HUES64 (cell line): ENCODE results near the gene SLC9A5.

Source experiments
- H3K27ac ChIP-seq: 2 replicates; pipeline ENCODE4 v1.7.0; 2013; ENCODE audit warnings: low read depth, low read length, inconsistent platforms
- H3K27me3 ChIP-seq: 2 replicates; pipeline ENCODE4 v1.6.1; 2013; ENCODE audit warnings: mild to moderate bottlenecking, low read length; ENCODE audit not compliant: insufficient read depth
- H3K36me3 ChIP-seq: 2 replicates; pipeline ENCODE4 v1.6.1; 2013; ENCODE audit warnings: mild to moderate bottlenecking, low read length; ENCODE audit not compliant: insufficient read depth
- H3K4me1 ChIP-seq: 2 replicates; pipeline ENCODE4 v1.6.1; 2013; ENCODE audit warnings: mild to moderate bottlenecking, low read length, moderate library complexity; ENCODE audit not compliant: insufficient read depth
- H3K4me3 ChIP-seq: 2 replicates; pipeline ENCODE4 v1.5.1; 2013; ENCODE audit warnings: mild to moderate bottlenecking, low read length, moderate library complexity
- H3K9ac ChIP-seq: 2 replicates; pipeline ENCODE4 v1.6.1; 2013; ENCODE audit warnings: mild to moderate bottlenecking, low read depth, low read length
- H3K9me3 ChIP-seq: 2 replicates; pipeline ENCODE4 v1.6.1; 2013; ENCODE audit warnings: low read depth, low read length; ENCODE audit not compliant: insufficient read depth
- WGBS: fragments of 150-250, 120-280 bp; methylation state at CpG from one replicate; pipeline ENCODE4 v1.1.7; 2013; ENCODE audit warnings: missing lambda C conversion rate; 5-methylcytosine and 5-hydroxymethylcytosine counted together

Gene SLC9A5

DNA sequence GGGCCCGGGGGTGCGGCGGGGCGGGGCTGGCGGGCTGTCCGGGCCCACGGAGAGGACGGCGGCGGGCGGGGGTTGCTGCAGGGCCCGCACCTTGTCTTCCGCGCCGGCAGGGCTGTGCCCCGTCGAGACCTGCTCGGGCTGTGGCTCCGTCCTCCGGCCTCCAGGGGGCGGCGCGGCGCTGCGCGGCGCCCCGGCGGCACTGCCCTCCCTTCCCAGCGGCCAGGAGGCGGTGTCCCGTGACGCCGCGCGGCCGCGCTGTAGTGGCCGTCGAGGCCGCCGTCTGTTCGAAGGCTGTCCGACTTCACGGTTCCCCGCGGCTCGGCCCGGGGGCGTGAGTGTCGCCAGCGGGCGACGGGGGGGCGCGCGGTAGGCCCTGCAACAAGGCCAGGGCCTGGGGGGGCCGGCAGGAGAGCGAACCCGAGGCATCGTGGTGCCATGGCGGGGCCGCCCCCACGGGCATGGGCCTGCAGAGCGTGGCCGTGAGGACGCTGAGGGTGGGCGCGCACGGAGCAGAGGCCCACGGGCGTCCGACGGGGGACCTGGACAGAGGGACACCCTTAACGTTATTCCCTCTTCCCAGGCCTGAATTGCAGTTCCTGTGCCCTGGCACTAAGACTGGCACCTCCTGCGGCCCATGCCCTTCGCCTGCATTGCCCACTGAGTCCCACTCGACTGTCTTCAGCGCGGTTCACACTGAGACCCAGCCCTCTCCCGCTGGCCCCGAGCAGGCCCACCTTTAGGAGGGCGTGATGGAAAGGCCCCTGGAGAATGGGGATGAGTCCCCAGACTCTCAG lies 30.7 kb downstream of the SLC9A5 start, which contains the start of gene PLEKHG4:
Gene PLEKHG4 (plus strand): TSS at position 237 of the 794 bp plus-strand sequence. CDS start 513 bp downstream, at position 750.
- Histone ChIP-seq H3K27me3 (peaks cover 13% of the 10 kb centered on the region), H3K36me3 (0 out of 2 replicates have a peak, but pooled peaks cover 2% of the 10 kb centered on the region), H3K4me1 (no peaks in the 10 kb centered on the region), H3K9me3 (no peaks in the 10 kb centered on the region), H3K27ac (no peak within 1 kb of the TSS), H3K4me3 (peak within 1 kb of the TSS; percentile 69), H3K9ac (peak within 1 kb of the TSS; percentile 47; the same call in 1 of the 2 replicates)
- 32% methylated on average over 83 of the region's 83 CpGs for WGBS

DNA sequence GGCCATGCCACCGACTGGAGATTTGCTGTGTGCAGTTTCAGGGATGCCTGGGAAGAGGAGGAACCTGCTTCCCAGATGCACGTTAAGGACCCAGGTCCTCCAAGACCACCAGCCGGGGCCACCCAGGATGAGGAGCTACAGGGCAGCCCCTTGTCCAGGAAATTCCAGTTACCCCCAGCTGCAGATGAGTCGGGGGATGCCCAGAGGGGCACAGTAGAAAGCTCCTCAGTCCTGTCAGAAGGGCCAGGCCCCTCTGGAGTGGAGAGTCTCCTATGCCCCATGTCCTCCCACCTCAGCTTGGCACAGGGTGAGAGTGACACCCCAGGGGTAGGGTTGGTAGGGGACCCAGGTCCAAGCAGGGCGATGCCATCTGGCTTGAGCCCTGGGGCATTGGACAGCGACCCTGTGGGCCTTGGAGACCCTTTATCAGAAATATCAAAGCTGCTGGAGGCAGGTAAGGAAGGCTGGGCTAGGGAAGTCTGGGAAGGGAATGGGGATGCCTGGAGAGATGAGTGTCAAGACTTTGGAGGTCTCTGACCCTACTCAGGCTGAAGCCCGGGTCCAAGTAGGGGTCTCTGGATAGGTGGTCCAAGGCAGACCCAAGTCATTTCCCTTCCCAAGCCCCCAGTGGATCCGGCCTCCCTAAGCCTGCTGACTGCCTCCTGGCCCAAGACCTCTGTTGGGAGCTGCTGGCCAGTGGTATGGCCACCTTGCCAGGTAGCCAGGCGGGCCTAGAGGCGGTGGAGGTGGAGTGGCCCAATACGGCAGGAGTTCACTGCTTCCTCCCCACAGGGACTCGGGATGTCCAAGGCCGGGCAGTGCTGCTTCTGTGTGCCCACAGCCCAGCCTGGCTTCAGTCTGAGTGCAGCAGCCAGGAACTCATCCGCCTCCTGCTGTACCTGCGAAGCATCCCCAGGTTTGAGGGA lies 31.6 kb downstream of the SLC9A5 start:
- Histone ChIP-seq H3K9ac (no peak overlapping the region), H3K27me3 (peaks cover 13% of the 10 kb centered on the region), H3K4me1 (no peaks in the 10 kb centered on the region), H3K27ac (no peak overlapping the region), H3K36me3 (0 out of 2 replicates have a peak, but pooled peaks cover 2% of the 10 kb centered on the region), H3K4me3 (peak overlapping the region; percentile 69; the same call in 1 of the 2 replicates), H3K9me3 (no peaks in the 10 kb centered on the region)
- WGBS = 89% methylated on average over 15 of the region's 15 CpGs

DNA sequence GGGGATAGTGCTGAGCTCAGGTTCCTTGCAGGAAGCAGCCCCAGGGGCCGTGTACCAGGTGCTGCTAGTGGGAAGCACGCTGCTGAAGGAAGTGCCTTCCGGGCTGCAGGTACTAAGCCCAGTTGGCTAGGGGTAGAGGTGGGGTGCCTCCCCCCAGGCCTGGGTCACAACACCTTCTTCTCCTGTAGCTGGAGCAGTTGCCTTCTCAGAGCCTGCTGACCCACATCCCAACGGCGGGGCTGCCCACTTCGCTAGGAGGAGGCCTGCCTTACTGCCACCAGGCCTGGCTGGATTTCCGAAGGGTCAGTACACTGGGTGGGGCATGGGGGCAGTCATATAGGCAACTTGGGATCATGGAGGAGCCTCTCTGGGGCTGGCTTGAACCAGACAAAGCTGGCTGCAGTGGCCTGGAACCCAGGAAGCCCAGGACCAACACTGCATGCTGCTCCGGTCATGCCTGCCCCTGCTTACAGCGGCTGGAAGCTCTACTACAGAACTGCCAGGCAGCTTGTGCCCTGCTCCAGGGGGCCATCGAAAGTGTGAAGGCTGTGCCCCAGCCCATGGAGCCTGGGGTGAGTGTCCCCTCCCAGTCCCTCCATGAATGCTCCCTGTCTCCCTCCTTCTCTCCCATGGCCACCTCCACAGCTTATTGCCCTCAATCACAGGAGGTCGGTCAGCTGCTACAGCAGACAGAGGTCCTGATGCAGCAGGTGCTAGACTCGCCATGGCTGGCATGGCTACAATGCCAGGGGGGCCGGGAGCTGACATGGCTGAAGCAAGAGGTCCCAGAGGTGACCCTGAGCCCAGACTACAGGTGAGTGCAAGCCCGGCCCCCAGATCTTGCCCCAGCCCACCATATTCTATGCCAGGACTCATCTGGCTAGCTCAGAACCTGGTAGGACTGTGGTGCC lies 33.0 kb downstream of the SLC9A5 start:
- Histone ChIP-seq H3K9me3 (no peaks in the 10 kb centered on the region), H3K27ac (no peak overlapping the region), H3K4me1 (no peaks in the 10 kb centered on the region), H3K36me3 (0 out of 2 replicates have a peak, but pooled peaks cover 2% of the 10 kb centered on the region), H3K27me3 (peaks cover 13% of the 10 kb centered on the region), H3K4me3 (no peak overlapping the region), H3K9ac (no peak overlapping the region)
- 91% methylated on average over 14 of the region's 14 CpGs for WGBS

DNA sequence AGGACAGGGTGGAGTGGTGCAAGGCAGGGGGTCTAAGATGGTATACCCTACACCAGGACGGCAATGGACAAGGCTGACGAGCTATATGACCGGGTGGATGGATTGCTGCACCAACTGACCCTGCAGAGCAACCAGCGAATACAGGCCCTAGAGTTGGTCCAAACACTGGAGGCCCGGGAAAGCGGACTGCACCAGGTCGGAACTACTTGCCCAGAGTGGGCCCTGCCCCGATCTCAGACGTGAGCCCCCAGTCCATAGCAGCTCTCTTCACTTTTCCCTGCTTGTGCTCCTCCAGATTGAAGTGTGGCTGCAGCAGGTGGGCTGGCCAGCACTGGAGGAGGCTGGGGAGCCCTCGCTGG lies 33.6 kb downstream of the SLC9A5 start:
- 0 out of 2 replicates have a peak, but pooled peaks cover 1% of the 10 kb centered on the region for H3K36me3 ChIP-seq
- 92% methylated on average over 10 of the region's 10 CpGs for WGBS
- no peak overlapping the region for H3K27ac ChIP-seq
- no peak overlapping the region for H3K4me3 ChIP-seq
- no peaks in the 10 kb centered on the region for H3K9me3 ChIP-seq
- H3K4me1 ChIP-seq = no peaks in the 10 kb centered on the region
- no peak overlapping the region for H3K9ac ChIP-seq
- peaks cover 13% of the 10 kb centered on the region for H3K27me3 ChIP-seq

GRCh38 chr16:67283039-67283825 lies 34.5 kb downstream of the SLC9A5 start:
- Histone ChIP-seq H3K4me3 (no peak overlapping the region), H3K27me3 (peaks cover 13% of the 10 kb centered on the region), H3K4me1 (no peaks in the 10 kb centered on the region), H3K36me3 (no peaks in the 10 kb centered on the region), H3K27ac (no peak overlapping the region), H3K9ac (no peak overlapping the region), H3K9me3 (no peaks in the 10 kb centered on the region)
- WGBS = 85% methylated on average over 7 of the region's 7 CpGs

- no peak overlapping the region for H3K4me3 ChIP-seq
- H3K4me1 ChIP-seq = no peaks in the 10 kb centered on the region
- H3K27ac ChIP-seq = no peak overlapping the region
- no peaks in the 10 kb centered on the region for H3K9me3 ChIP-seq
- no peak overlapping the region for H3K9ac ChIP-seq
- 92% methylated on average over 21 of the region's 21 CpGs for WGBS
- no peaks in the 10 kb centered on the region for H3K36me3 ChIP-seq
- H3K27me3 ChIP-seq = peaks cover 6% of the 10 kb centered on the region; the same call in 1 of the 2 replicates
These were observed 35.2 kb downstream of the SLC9A5 start for GRCh38 chr16:67283826-67284555.

DNA sequence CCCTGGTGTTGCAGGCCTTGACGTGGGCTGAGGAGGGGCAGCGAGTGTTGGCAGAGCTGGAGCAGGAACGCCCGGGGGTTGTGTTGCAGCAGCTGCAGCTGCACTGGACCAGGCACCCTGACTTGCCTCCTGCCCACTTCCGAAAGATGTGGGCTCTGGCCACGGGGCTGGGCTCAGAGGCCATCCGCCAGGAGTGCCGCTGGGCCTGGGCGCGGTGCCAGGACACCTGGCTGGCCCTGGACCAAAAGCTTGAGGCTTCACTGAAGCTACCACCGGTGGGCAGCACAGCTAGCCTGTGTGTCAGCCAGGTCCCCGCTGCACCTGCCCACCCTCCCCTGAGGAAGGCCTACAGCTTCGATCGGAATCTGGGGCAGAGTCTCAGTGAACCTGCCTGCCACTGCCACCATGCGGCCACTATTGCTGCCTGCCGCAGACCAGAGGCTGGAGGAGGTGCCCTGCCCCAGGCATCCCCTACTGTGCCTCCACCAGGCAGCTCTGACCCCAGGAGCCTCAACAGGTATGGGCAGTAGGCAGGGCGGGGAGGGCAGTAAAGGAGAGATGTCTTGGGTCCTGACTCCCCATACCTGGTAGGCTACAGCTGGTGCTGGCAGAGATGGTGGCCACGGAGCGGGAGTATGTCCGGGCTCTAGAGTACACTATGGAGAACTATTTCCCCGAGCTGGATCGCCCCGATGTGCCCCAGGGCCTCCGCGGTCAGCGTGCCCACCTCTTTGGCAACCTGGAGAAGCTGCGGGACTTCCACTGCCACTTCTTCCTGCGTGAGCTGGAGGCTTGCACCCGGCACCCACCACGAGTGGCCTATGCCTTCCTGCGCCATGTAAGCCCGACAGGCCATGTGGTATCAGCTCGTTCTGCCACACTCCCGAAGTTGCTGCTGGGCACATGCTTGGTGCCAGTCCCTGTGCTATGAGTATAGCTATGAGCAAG lies 36.2 kb downstream of the SLC9A5 start:
- H3K4me1 ChIP-seq = no peaks in the 10 kb centered on the region
- H3K9me3 ChIP-seq = no peaks in the 10 kb centered on the region
- H3K27ac ChIP-seq = no peak overlapping the region
- no peaks in the 10 kb centered on the region for H3K36me3 ChIP-seq
- no peaks in the 10 kb centered on the region for H3K27me3 ChIP-seq
- no peak overlapping the region for H3K4me3 ChIP-seq
- no peak overlapping the region for H3K9ac ChIP-seq
- WGBS = 78% methylated on average over 34 of the region's 34 CpGs

DNA sequence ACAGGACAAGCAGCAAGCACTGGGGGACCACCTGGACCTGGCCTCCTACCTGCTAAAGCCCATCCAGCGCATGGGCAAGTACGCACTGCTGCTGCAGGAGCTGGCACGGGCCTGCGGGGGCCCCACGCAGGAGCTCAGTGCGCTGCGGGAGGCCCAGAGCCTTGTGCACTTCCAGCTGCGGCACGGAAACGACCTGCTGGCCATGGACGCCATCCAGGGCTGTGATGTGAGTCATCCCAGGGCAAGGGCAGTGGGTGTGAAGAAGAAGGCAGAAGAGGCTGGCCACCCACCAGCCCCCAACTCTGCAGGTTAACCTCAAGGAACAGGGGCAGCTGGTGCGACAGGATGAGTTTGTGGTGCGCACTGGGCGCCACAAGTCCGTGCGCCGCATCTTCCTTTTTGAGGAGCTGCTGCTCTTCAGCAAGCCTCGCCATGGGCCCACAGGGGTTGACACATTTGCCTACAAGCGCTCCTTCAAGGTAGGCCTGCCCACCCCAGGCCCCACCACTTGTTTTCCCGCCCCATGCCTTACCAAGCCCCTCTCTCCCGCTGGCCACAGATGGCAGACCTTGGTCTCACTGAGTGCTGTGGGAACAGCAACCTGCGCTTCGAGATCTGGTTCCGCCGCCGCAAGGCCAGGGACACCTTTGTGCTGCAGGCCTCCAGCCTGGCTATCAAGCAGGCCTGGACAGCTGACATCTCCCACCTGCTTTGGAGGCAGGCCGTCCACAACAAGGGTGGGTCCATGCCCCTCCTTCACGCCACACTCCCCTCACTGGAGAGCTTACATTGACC lies 37.9 kb downstream of the SLC9A5 start:
- no peaks in the 10 kb centered on the region for H3K4me1 ChIP-seq
- WGBS = 94% methylated on average over 28 of the region's 28 CpGs
- H3K27me3 ChIP-seq = no peaks in the 10 kb centered on the region
- no peak overlapping the region for H3K27ac ChIP-seq
- H3K4me3 ChIP-seq = no peak overlapping the region
- H3K36me3 ChIP-seq = no peaks in the 10 kb centered on the region
- no peak overlapping the region for H3K9ac ChIP-seq
- H3K9me3 ChIP-seq = no peaks in the 10 kb centered on the region
